AG04450 (cell line): Measurements from ENCODE around the gene HSPA4. TPM values are rescaled to one million over a fixed set of nuclear protein-coding genes. Genes with fewer than 3 reads are reported as not detected.
A peak's percentile ranks its signal among the peaks of the same experiment; 100 is the strongest.

Experiments
- CTCF ChIA-PET: fragments of 300-600, 350-600 bp; formaldehyde crosslinking; extraction: SDS; loops from one replicate; lab custom pipeline; 2022; ENCODE audit warnings: antibody characterized with exemption, inconsistent platforms; lab: Charles Lee
- POLR2A ChIA-PET: fragments of 350-600 bp; formaldehyde crosslinking; extraction: SDS; loops from one replicate; lab custom pipeline; 2021; ENCODE audit warnings: antibody characterized with exemption, inconsistent platforms; lab: Yijun Ruan, JAX
- DNase-seq: peaks from one replicate; pipeline ENCODE4 v3.0.0-alpha.2; 2011; ENCODE audit warnings: low read depth, low spot score
- H3K27ac ChIP-seq: one replicate; pipeline ENCODE4 v1.5.1; 2012; ENCODE audit warnings: low read depth, low read length, control low read depth
- H3K27me3 ChIP-seq: one replicate; pipeline ENCODE4 v1.6.0; 2012; ENCODE audit warnings: low read length; ENCODE audit not compliant: control insufficient read depth, insufficient read depth
- H3K4me3 ChIP-seq: 2 replicates; pipeline ENCODE4 v1.5.1; 2011; ENCODE audit warnings: mild to moderate bottlenecking, low read depth, low read length, control low read depth
- H3K9me3 ChIP-seq: 2 replicates; pipeline ENCODE4 v1.5.1; 2012; ENCODE audit warnings: low read length; ENCODE audit not compliant: control insufficient read depth, insufficient read depth
- CTCF ChIP-seq: IDR thresholded peaks from 2 replicates; pipeline ENCODE4 v1.5.1; 2011; ENCODE audit warnings: low read depth, low read length, control low read depth, inconsistent platforms
- polyA plus RNA-seq: library from polyadenylated mRNA; depleted of rRNA; stranded (reverse); fragments of >200 nt; gene quantifications from 2 replicates; pipeline ENCODE4 v1.2.3, GENCODE V29; 2011

Gene HSPA4
- polyA plus RNA-seq, 1 experiment, result 96.9 TPM

GRCh38 chr5:133109655-133110483 is 58.1 kb downstream of the HSPA4 start:
- no peak overlapping the region for H3K4me3 ChIP-seq
- ChIA-PET POLR2A (no interaction called here), CTCF (interaction anchor here (0.6 to 7.0 kb wide), 8 partner anchors 8 to 243 kb away, joined by 3 to 154 read pairs (median 5); no protein-coding TSS in a partner anchor)
- no peaks in the 10 kb centered on the region for H3K9me3 ChIP-seq
- no peak overlapping the region for H3K27ac ChIP-seq
- no peaks in the 10 kb centered on the region for H3K27me3 ChIP-seq
- TF ChIP-seq CTCF, result no peak
- no peak for DNase-seq

- no peak for TF ChIP-seq CTCF
- DNase-seq, result no peak
- H3K27me3 ChIP-seq, result no peaks in the 10 kb centered on the region
- H3K27ac ChIP-seq, result no peak overlapping the region
- no peaks in the 10 kb centered on the region for H3K9me3 ChIP-seq
- H3K4me3 ChIP-seq, result no peak overlapping the region
- ChIA-PET POLR2A (no interaction called here), CTCF (interaction anchor here (0.7 to 7.0 kb wide), 23 partner anchors 9 to 837 kb away, joined by 3 to 154 read pairs (median 5); no protein-coding TSS in a partner anchor)
Observed at GRCh38 chr5:133110709-133111108, 58.9 kb downstream of the HSPA4 start.

- Histone ChIP-seq H3K4me3 (no peak overlapping the region), H3K27me3 (peaks cover 3% of the 10 kb centered on the region), H3K9me3 (no peaks in the 10 kb centered on the region), H3K27ac (no peak overlapping the region)
- peak; percentile 95 for TF ChIP-seq CTCF
- ChIA-PET POLR2A (no interaction called here), CTCF (interaction anchor here (0.7 to 7.0 kb wide), 27 partner anchors 9 to 836 kb away, joined by 3 to 154 read pairs (median 4); no protein-coding TSS in a partner anchor)
- DNase-seq, result peak; percentile 63
Observed at GRCh38 chr5:133111299-133111698, 59.5 kb downstream of the HSPA4 start.

GRCh38 chr5:133112026-133112660 is 60.3 kb downstream of the HSPA4 start:
- H3K27ac ChIP-seq, result no peak overlapping the region
- ChIA-PET POLR2A (no interaction called here), CTCF (interaction anchor here (0.7 to 7.0 kb wide), 17 partner anchors 8 to 835 kb away, joined by 3 to 154 read pairs (median 8); no protein-coding TSS in a partner anchor)
- H3K27me3 ChIP-seq, result peaks cover 4% of the 10 kb centered on the region
- H3K4me3 ChIP-seq, result no peak overlapping the region
- H3K9me3 ChIP-seq, result no peaks in the 10 kb centered on the region
- no peak for DNase-seq
- TF ChIP-seq CTCF, result no peak
